Neuronal stem cell (in vitro differentiated cells): ENCODE results near the gene TAOK1.

Experiments
- DNase-seq: peaks from one replicate; pipeline ENCODE4 v3.0.0-alpha.2; 2013; ENCODE audit warnings: low spot score
- H2AFZ ChIP-seq: one replicate; pipeline ENCODE4 v1.6.1; 2013; ENCODE audit warnings: mild to moderate bottlenecking, low read length, inconsistent platforms
- H2AK5ac ChIP-seq: 2 replicates; pipeline ENCODE4 v1.6.1; 2013; ENCODE audit warnings: low read depth, mild to moderate bottlenecking, inconsistent platforms, low read length, moderate library complexity, mixed read lengths
- H2BK120ac ChIP-seq: 2 replicates; pipeline ENCODE4 v1.6.1; 2013; ENCODE audit warnings: low read depth, mild to moderate bottlenecking, inconsistent platforms, low read length, moderate library complexity, mixed read lengths
- H2BK12ac ChIP-seq: one replicate; pipeline ENCODE4 v1.6.1; 2013; ENCODE audit warnings: low read length, inconsistent platforms
- H2BK15ac ChIP-seq: 2 replicates; pipeline ENCODE4 v1.6.1; 2013; ENCODE audit warnings: mild to moderate bottlenecking, low read length, inconsistent platforms, mixed read lengths
- H2BK5ac ChIP-seq: one replicate; pipeline ENCODE4 v1.6.1; 2013; ENCODE audit warnings: inconsistent platforms, mild to moderate bottlenecking, low read length, moderate library complexity
- H3K14ac ChIP-seq: one replicate; pipeline ENCODE4 v1.6.1; 2013; ENCODE audit warnings: low read length, inconsistent platforms
- H3K18ac ChIP-seq: 2 replicates; pipeline ENCODE4 v1.6.1; 2013; ENCODE audit warnings: low read length, inconsistent platforms
- H3K23ac ChIP-seq: 2 replicates; pipeline ENCODE4 v1.6.1; 2013; ENCODE audit warnings: low read depth, mild to moderate bottlenecking, mixed read lengths, low read length, inconsistent platforms; ENCODE audit not compliant: poor library complexity
- H3K27ac ChIP-seq: replicated peaks from 3 replicates; pipeline ENCODE4 v1.5.1; 2013; ENCODE audit warnings: low read length, inconsistent platforms
- H3K27me3 ChIP-seq, 3 experiments: 2 replicates each; pipeline ENCODE4 v1.6.1; 2013; ENCODE audit warnings: low read length in 3 of 3, mild to moderate bottlenecking in 2 of 3, inconsistent platforms in 1 of 3, low read depth in 1 of 3, mixed read lengths in 1 of 3, moderate library complexity in 1 of 3; ENCODE audit not compliant: control insufficient read depth in 3 of 3, insufficient read depth in 3 of 3
- H3K36me3 ChIP-seq, 2 donors: replicated peaks in 1 of 2; 2 replicates each; pipeline ENCODE4 v1.6.1; 2013; ENCODE audit warnings: low read length in 2 of 2; ENCODE audit not compliant: control insufficient read depth in 2 of 2, insufficient read depth in 2 of 2
- H3K4ac ChIP-seq: 2 replicates; pipeline ENCODE4 v1.6.1; 2013; ENCODE audit warnings: inconsistent platforms, mild to moderate bottlenecking, low read length, moderate library complexity
- H3K4me1 ChIP-seq, 2 donors: 1 replicate in 1 of 2; 2 replicates in 1 of 2; pipeline ENCODE4 v1.6.1; 2013; ENCODE audit warnings: low read length in 2 of 2, low read depth in 1 of 2; ENCODE audit not compliant: control insufficient read depth in 2 of 2, insufficient read depth in 1 of 2
- H3K4me2 ChIP-seq: one replicate; pipeline ENCODE4 v1.6.1; 2013; ENCODE audit warnings: mild to moderate bottlenecking, low read length, inconsistent platforms; ENCODE audit not compliant: insufficient read depth, poor library complexity, severe bottlenecking
- H3K4me3 ChIP-seq, 2 donors: 2 replicates each; pipeline ENCODE4 v1.5.1; 2013; ENCODE audit warnings: low read length in 2 of 2, mild to moderate bottlenecking in 2 of 2, inconsistent platforms in 1 of 2, moderate library complexity in 1 of 2
- H3K79me1 ChIP-seq: one replicate; pipeline ENCODE4 v1.6.1; 2013; ENCODE audit warnings: low read depth, mild to moderate bottlenecking, inconsistent platforms, low read length, moderate library complexity
- H3K9ac ChIP-seq: one replicate; pipeline ENCODE4 v1.6.1; 2013; ENCODE audit warnings: mild to moderate bottlenecking, low read depth, low read length, inconsistent platforms; ENCODE audit not compliant: poor library complexity
- H3K9me3 ChIP-seq, 2 donors: replicated peaks in 1 of 2; 2 replicates each; pipeline versions ENCODE3 to v1.6.1; 2013; ENCODE audit warnings: low read length in 2 of 2, mild to moderate bottlenecking in 2 of 2, inconsistent platforms in 1 of 2, low read depth in 1 of 2, mixed read lengths in 1 of 2, moderate library complexity in 1 of 2; ENCODE audit not compliant: control insufficient read depth in 2 of 2, insufficient read depth in 1 of 2
- H4K8ac ChIP-seq: one replicate; pipeline ENCODE4 v1.6.1; 2013; ENCODE audit warnings: low read depth, mild to moderate bottlenecking, inconsistent platforms, low read length, moderate library complexity
- H4K91ac ChIP-seq: one replicate; pipeline ENCODE4 v1.6.1; 2013; ENCODE audit warnings: low read length, low read depth, mild to moderate bottlenecking, inconsistent platforms; ENCODE audit not compliant: poor library complexity
- WGBS, 2 donors: extraction: QIAGEN DNeasy Blood & Tissue Kit; methylation state at CpG; one replicate each; pipeline ENCODE4 v1.1.7; 2013; ENCODE audit warnings: missing lambda C conversion rate in 2 of 2, mixed read lengths in 1 of 2; ENCODE audit not compliant: insufficient read length in 2 of 2, insufficient replicate concordance in 1 of 2; ENCODE audit errors: extremely low coverage in 2 of 2; 5-methylcytosine and 5-hydroxymethylcytosine counted together

TAOK1 gene

GRCh38 chr17:29573558-29573869 is 183.4 kb downstream of the TAOK1 start:
- peak overlapping the region; percentile 56 for H3K4ac ChIP-seq
- H3K9ac ChIP-seq = no peak overlapping the region
- H2AK5ac ChIP-seq = no peak overlapping the region
- no CpG with 5 or more reads among the region's 6 CpGs for WGBS, 2 donors
- H2AFZ ChIP-seq = no peak overlapping the region
- no peaks in the 10 kb centered on the region for H3K9me3 ChIP-seq
- no peak overlapping the region for H3K4me3 ChIP-seq
- no peak overlapping the region for H4K91ac ChIP-seq
- peaks cover 4 to 13% of the 10 kb centered on the region in 2 donors for H3K4me1 ChIP-seq
- H2BK15ac ChIP-seq = no peak overlapping the region
- H3K27me3 ChIP-seq = no peaks in the 10 kb centered on the region
- no peak overlapping the region for H2BK5ac ChIP-seq
- H2BK12ac ChIP-seq = no peak overlapping the region
- H3K79me1 ChIP-seq = peaks cover 10% of the 10 kb centered on the region
- H3K4me2 ChIP-seq = no peak overlapping the region
- H3K27ac ChIP-seq = no peak overlapping the region
- H3K36me3 ChIP-seq = peaks cover 54 to 80% of the 10 kb centered on the region in 2 donors
- no peak overlapping the region for H2BK120ac ChIP-seq
- no peak overlapping the region for H3K14ac ChIP-seq
- H3K23ac ChIP-seq = no peak overlapping the region
- DNase-seq = no peak
- no peak overlapping the region for H3K18ac ChIP-seq
- H4K8ac ChIP-seq = no peak overlapping the region

DNA sequence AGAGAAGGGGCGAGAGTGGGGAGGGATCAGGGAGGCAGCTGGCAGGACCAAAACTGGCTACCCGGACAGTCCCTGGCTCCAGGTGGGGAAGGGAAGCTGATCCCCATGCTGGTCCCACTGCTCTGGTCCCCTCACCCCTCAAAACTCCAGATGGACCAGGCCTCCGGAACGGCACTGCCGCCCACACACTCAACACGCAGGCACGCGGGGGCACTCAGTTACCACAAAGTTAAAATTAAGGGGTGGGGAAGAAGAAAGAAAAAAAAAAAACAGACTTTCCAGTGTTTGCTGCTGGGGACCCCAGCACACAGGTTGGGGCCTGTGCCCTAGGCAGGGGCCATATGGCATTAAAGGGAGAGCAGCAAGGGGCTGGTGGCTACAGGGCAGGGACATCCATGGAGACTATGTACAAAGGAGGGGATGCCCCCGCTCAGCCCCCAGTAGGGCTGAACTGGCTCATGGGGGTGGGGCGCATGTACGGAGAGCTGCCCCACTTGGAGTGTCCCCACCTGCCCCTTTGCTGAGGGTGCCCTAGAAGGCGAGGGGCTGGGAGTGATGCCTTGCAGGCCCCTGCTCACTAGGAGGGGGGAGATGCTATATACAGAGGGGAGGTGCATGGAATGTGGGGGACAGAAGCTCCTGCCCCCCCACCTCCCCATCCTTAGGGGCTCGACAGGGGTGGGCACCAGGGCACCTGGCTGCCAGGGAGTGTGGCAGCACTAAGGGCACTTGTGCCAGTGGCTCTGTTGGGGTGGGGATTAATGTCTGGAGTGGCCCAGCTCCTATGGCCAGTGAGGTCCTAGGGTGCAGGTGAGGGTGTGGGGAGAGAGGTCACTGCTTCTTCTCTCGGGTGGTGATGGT is 183.9 kb downstream of the TAOK1 start:
- H3K27ac ChIP-seq = no peak overlapping the region
- WGBS, 2 donors = no CpG with 5 or more reads among the region's 14 CpGs

GRCh38 chr17:29574732-29575510 is 184.8 kb downstream of the TAOK1 start:
- no peak overlapping the region for H3K27ac ChIP-seq
- H2BK5ac ChIP-seq = peak overlapping the region; percentile 48
- H3K27me3 ChIP-seq = no peaks in the 10 kb centered on the region
- no peak overlapping the region for H4K91ac ChIP-seq
- no peak overlapping the region for H2BK15ac ChIP-seq
- H3K36me3 ChIP-seq = peaks cover 64 to 94% of the 10 kb centered on the region in 2 donors
- no peak overlapping the region for H2BK120ac ChIP-seq
- H3K23ac ChIP-seq = no peak overlapping the region
- H3K9ac ChIP-seq = no peak overlapping the region
- DNase-seq = no peak
- no peak overlapping the region for H2BK12ac ChIP-seq
- peaks cover 0 to 6% of the 10 kb centered on the region in 2 donors for H3K4me1 ChIP-seq
- H3K18ac ChIP-seq = no peak overlapping the region
- H3K14ac ChIP-seq = no peak overlapping the region
- no peaks in the 10 kb centered on the region for H3K9me3 ChIP-seq
- peaks cover 8% of the 10 kb centered on the region for H3K79me1 ChIP-seq
- no peak overlapping the region for H4K8ac ChIP-seq
- H3K4ac ChIP-seq = no peak overlapping the region
- H2AFZ ChIP-seq = no peak overlapping the region
- H2AK5ac ChIP-seq = no peak overlapping the region
- H3K4me3 ChIP-seq = no peak overlapping the region
- no peak overlapping the region for H3K4me2 ChIP-seq
- WGBS, 2 donors = no CpG with 5 or more reads among the region's 17 CpGs

More for the DNA sequence above, 183.9 kb downstream of the TAOK1 start:
- Histone ChIP-seq H4K8ac (no peak overlapping the region), H2AK5ac (no peak overlapping the region), H3K9ac (no peak overlapping the region), H3K4ac (no peak overlapping the region), H3K4me1 (peaks cover 3 to 12% of the 10 kb centered on the region in 2 donors), H2AFZ (no peak overlapping the region), H3K27me3 (no peaks in the 10 kb centered on the region), H3K9me3 (no peaks in the 10 kb centered on the region), H2BK15ac (no peak overlapping the region), H3K4me2 (no peak overlapping the region), H3K79me1 (peaks cover 10% of the 10 kb centered on the region), H4K91ac (no peak overlapping the region), H2BK5ac (no peak overlapping the region), H3K23ac (peak overlapping the region; percentile 43), H3K4me3 (no peak overlapping the region), H2BK120ac (no peak overlapping the region), H3K36me3 (peaks cover 58 to 86% of the 10 kb centered on the region in 2 donors), H2BK12ac (no peak overlapping the region), H3K18ac (no peak overlapping the region), H3K14ac (no peak overlapping the region)
- DNase-seq = no peak
